Stimulated activated CD4-positive, alpha-beta T cell treated with anti-CD3 and anti-CD28 coated beads, Interleukin-12 subunit alpha, Interleukin-12 subunit beta, amount 100 ng/mL, for 4 hours (primary cell): ENCODE results near the gene TMPRSS4.
"Not testable (repeated sequence)": the region's sequence is repeated elsewhere in the genome, so short reads cannot be mapped to it uniquely, and the experiment has no call there.

Experiments used
- DNase-seq: peaks from one replicate; pipeline ENCODE4 v3.0.0-alpha.2; 2020

TMPRSS4 gene

DNA sequence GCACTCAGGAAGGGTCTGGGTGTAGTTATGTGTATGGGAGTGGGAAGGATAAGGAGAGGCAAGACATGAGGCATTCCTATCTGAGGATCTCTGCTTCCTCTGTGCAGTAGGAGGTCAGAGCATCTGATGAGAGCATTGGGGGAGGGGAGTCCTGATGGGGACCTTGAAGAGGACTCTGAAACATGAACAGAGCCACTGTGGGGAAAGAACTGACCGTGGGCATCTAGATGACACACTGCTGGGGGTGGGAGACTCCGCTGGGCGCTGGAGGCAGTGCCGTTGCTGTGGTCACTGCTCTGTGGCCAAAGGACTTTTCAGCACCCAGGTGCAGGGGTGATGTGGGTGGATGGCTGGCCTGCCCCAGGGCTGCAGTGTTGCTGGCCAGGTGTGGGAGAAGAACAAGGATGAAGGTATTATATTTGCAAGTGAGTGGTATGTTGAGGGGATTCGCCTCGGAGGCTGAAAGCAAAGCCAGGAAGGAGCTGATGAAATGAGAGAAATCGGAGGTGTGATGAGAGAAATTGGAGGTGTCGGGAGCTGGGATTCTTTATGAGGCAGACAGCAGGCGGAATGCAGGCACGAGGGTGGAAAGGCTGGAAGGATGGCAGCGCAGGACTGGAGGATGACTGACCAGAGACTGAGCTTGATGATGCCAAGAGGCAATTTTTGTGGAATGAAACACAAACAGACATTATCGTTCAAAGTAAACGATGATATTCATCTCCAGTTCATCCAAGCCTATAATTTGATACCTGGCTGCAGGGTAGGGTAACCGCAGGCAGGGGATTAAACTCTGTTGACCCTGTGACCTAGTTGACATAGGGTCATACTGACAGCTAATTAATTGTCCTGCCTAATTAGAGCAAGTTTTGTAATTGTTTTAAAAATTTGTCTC lies 19.4 kb upstream of the TMPRSS4 start:
- DNase-seq, result no peak

DNA sequence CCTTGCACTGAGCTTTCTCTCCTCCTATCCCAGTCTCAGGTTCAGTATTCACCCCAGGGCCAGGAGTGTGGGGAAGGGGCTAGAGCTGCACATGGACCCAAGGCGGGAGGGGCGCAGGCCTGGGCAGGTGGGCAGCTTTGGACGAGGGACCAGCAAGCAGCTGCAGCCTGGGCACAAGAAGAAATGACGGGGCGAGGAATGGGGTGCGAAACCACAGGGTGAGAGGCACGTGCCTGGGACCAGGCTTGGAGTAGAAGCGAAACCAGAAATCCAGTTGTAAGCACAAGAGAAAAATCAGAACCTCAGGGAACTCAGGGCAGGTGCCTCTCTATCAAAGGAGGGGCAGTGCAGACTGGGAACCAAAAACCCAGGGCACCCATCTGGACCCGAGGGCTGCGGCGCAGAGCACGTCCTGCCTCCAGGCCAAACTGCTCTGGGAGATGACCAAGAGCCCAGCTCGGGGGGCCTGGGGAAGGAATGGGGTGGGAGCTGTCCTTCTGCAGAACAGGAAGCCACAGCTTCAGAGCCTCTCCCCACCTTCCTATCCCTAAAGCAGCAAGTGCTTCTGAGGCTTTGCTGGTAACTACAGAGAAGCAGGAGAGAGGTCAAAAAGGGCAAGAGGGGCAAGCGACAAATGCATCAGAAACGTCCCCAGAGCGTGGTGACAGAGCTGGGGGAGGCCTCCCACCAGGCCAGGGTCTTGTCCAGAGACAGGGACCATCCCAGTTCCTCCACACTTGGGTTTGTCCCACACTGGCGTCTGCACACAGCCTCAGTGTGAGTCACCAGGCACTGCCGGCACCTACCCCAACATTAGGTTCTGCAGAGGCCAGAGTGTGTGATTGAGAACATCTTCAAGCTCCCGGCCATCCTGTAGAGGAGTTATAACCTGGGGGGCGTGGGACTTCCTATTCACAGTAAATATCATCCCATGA lies 18.3 kb upstream of the TMPRSS4 start:
- no peak for DNase-seq

GRCh38 chr11:118059246-118059940 lies 17.5 kb upstream of the TMPRSS4 start:
- no peak for DNase-seq

- DNase-seq, result no peak
These were observed 16.7 kb upstream of the TMPRSS4 start for GRCh38 chr11:118060081-118060661.

GRCh38 chr11:118060869-118061268 lies 16.0 kb upstream of the TMPRSS4 start:
- no peak for DNase-seq

- no peak for DNase-seq
These were observed 15.2 kb upstream of the TMPRSS4 start for GRCh38 chr11:118061586-118062125.

GRCh38 chr11:118062181-118062580 lies 14.7 kb upstream of the TMPRSS4 start:
- not testable (repeated sequence) for DNase-seq

GRCh38 chr11:118062631-118063030 lies 14.2 kb upstream of the TMPRSS4 start:
- not testable (repeated sequence) for DNase-seq

- no peak for DNase-seq
These were observed 11.9 kb upstream of the TMPRSS4 start for GRCh38 chr11:118064956-118065355.

- no peak for DNase-seq
These were observed 11.5 kb upstream of the TMPRSS4 start for GRCh38 chr11:118065384-118065783.

- DNase-seq, result no peak
These were observed 9.9 kb upstream of the TMPRSS4 start for GRCh38 chr11:118067006-118067405.

DNA sequence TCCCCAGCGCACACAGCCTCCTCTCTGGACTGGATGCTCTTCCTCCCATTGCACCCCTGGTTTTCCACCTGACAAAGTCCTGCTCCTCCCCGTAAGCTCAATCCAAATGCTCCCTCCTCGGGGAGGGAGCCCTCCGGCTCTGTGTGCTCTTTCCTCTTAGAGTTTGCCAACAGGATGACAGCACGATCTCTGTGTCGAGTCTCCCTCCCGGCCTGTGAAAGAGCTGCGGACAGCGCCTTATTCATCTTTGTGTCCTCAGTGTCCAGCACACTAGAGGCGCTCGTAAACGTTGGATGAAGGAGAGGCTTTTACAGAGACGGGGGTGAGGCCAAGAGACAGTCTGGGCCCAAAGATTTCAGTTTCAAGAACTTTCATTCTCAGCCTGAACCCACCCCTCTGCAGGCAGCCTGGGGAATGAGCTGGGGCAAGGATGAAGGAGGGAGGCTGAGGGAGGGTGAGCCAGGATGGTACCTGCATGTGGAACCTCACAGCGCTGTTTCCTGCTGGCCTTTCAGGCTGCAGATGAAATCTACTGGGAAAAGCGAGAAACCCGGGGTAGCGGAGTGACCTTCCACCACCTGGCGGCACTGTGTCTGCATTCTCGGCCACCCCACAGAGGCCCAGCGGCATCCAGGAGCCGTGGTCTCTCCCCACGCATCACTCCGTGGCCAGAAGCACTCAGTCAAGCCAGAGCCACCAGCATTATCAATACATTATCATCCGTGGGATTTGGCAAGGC lies 8.5 kb upstream of the TMPRSS4 start:
- no peak for DNase-seq

DNA sequence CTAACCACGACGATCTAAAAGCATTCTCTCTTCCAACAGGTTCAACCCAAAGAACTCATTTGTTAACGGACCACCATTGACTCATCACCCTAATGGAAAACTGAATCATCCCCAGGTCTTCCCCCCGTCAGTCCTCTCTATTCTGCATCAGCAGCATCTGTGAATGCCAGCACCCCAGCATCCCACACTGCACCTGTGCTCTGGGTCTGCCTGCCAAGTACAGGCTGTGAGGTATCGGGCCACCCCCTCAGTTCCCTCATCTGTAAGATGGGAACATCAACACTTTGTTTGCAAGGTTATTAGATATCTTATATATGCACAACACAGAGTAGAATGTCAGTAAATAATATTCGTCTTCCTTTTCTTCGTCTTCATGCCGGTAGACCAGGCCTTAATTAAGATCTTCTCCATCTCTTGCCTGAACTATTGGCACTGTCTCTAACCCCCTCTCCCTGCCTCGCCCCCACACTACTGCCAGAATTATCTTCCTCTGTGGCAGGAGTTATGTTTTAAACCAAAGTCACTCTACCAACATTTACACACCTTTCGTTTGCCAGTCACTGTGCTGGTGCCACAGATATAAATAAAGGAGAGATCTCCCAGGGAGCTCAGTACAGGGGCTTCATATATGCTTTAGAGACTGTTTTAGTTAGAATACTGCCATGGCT lies 7.8 kb upstream of the TMPRSS4 start:
- no peak for DNase-seq

DNA sequence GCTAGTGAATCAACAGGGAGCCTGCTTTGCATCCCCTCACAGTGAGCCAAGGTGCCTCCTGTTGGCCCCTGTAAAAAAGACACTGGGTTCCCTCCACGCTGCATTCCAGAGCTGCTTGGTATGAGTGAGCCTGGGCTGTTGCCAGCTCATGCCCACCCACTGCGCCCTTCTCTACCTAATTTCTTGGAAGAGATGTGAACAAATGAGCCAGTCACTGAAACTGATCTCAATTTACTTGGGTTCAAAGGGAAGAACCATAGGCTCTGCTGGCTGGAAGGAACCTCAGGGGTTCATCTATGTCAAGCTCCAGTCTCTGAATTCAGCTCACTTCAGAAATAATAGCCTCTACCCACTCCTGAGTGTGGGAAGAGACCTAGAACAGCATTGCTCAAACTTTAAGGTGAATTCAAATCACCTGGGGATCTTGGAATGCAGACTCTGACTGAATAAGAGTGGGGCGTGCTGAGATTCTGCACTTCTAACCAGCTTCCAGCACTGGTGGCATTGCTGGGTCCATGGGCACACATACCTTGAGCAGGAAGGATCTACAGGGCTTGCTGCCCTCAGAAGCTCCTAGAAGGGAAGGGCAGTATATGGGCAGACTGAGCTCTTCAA lies 5.4 kb upstream of the TMPRSS4 start:
- DNase-seq, result no peak

- DNase-seq, result no peak
These were observed 3.3 kb upstream of the TMPRSS4 start for GRCh38 chr11:118073554-118073953.

DNA sequence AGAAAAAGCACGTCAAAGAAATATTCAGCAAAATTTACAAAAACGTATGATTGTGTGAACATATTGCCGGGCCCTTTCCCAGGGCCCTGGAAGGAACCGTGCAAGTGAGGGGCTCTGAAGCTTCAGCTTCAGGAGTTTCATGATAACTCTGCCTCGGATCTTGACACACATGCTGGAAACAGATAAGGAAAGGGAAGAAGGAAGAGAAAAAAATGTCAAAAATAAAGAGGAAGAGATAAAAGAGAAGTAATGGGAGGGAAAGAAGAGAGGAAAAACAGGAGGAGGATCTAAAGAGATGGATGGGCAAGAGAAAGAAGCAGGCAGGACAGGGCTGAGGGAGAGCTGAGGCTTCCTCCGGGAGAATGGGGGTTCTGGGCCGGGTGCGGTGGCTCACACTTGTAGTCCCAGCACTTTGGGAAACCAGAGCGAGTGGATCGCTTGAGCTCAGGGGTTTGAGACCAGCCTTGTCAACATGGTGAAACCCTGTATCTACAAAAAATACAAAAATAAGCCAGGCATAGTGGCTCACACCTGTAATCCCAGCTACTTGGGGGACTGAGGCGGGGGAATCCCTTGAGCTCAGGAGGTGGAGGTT lies 2.7 kb upstream of the TMPRSS4 start:
- no peak for DNase-seq

DNA sequence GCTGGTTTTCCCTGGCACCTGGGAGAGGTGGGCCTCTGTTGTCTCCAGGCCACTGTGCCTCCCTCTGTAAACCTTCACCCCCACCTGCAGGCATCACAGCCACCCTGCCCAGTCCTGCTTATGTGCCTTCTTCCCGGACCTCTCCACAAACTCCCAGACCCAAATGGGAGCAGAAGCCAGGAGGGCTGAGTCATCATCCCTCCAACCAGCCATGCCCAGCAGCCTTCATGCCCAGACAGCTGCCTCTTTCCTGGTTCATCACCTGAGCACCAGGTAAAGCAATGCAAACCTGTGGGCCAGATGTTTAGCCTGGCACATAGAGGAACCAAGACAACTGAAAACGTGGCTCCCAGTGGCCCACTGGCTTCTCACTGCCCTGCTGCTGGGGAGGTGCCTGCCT lies 2.1 kb upstream of the TMPRSS4 start:
- DNase-seq, result no peak

- no peak for DNase-seq
These were observed 2.1 kb downstream of the TMPRSS4 start for GRCh38 chr11:118078911-118079411.

DNA sequence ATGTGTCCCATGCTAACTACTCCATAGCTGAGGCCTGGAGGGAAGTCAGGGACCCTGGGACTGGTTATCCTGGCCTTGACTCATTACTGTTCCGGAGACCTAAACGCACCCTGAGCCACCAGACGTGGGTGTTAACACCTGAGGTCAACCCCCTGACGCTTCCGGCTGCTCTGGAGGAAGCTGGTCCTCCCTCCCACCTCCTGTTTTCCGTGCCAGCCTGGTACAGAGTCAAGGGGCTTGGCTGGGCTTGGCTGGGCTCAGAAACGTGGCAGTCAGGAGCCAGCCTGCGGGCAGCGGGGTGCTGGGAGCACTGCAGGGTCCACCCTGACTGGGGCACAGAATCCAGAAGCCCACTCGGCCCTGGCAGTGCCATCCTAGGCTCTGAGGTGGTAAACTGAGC lies 2.6 kb downstream of the TMPRSS4 start:
- no peak for DNase-seq

- DNase-seq, result no peak
These were observed 3.4 kb downstream of the TMPRSS4 start for GRCh38 chr11:118080296-118080695.
